GM12878 (cell line): Measurements from ENCODE around the gene FANCC.

Source experiments
- PAX5 ChIP-seq: IDR thresholded peaks from 2 replicates; pipeline ENCODE4 v1.6.1; 2011; ENCODE audit warnings: low read depth, low read length, borderline replicate concordance
- YY1 ChIP-seq: IDR thresholded peaks from 2 replicates; pipeline ENCODE4 v1.6.1; 2011; ENCODE audit warnings: low read depth, mild to moderate bottlenecking, low read length
- TF ChIP-seq, protein P1 (sequence below), 3 experiments: IDR thresholded peaks in 2 of 3; conservative IDR thresholded peaks in 1 of 3; 2 replicates each; pipeline ENCODE4 v1.5.1; 2011; ENCODE audit warnings: low read depth in 3 of 3, low read length in 3 of 3, mild to moderate bottlenecking in 3 of 3, control low read depth in 2 of 3, moderate library complexity in 2 of 3, inconsistent platforms in 1 of 3, mixed read lengths in 1 of 3; ENCODE audit not compliant: control insufficient read depth in 2 of 3, insufficient read depth in 1 of 3; ENCODE audit errors: extremely low read depth in 1 of 3
- TF ChIP-seq, protein P2 (sequence below): IDR thresholded peaks from 2 replicates; pipeline ENCODE4 v1.6.1; 2011; ENCODE audit warnings: mild to moderate bottlenecking, low read depth, low read length, moderate library complexity; ENCODE audit not compliant: insufficient replicate concordance

DNA sequence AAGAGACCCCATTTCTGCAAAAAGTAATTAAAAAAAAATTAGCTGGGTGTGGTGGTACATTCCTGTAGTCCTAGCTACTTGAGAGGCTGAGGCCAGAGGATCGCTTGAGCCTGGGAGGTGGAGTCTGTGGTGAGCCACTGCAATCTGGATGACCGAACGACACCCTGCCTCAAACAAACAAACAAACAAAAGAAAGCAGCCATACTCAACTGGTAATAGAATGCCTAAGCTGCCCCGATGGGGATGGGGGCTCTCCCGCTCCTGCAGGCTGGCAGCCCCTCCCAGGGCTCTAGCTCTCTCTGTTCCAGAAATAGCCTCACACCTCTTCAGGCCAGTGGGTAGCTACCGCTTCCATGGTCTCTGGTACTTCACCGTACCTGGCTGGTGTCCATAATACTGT, 241.8 kb downstream of the FANCC start:
- TF ChIP-seq, protein P1, sequence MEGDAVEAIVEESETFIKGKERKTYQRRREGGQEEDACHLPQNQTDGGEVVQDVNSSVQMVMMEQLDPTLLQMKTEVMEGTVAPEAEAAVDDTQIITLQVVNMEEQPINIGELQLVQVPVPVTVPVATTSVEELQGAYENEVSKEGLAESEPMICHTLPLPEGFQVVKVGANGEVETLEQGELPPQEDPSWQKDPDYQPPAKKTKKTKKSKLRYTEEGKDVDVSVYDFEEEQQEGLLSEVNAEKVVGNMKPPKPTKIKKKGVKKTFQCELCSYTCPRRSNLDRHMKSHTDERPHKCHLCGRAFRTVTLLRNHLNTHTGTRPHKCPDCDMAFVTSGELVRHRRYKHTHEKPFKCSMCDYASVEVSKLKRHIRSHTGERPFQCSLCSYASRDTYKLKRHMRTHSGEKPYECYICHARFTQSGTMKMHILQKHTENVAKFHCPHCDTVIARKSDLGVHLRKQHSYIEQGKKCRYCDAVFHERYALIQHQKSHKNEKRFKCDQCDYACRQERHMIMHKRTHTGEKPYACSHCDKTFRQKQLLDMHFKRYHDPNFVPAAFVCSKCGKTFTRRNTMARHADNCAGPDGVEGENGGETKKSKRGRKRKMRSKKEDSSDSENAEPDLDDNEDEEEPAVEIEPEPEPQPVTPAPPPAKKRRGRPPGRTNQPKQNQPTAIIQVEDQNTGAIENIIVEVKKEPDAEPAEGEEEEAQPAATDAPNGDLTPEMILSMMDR (IDR thresholded peaks at IDR 0.05 in 2 of 3, conservative IDR thresholded peaks at IDR 0.05 in 1 of 3; ENCODE audit: control insufficient read depth in 2 of 3, extremely low read depth in 1 of 3, insufficient read depth in 1 of 3, low read depth in 3 of 3, low read length in 3 of 3), result no peak
- no peak for TF ChIP-seq YY1
- TF ChIP-seq, protein P2, sequence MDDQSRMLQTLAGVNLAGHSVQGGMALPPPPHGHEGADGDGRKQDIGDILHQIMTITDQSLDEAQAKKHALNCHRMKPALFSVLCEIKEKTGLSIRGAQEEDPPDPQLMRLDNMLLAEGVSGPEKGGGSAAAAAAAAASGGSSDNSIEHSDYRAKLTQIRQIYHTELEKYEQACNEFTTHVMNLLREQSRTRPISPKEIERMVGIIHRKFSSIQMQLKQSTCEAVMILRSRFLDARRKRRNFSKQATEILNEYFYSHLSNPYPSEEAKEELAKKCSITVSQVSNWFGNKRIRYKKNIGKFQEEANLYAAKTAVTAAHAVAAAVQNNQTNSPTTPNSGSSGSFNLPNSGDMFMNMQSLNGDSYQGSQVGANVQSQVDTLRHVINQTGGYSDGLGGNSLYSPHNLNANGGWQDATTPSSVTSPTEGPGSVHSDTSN, result no peak
- TF ChIP-seq PAX5, result no peak
